ACC112 (cell line): Measurements from ENCODE around the gene FAM124A.

ENCODE experiments used
- H2AFZ ChIP-seq: fragments of 200-600 bp; sonication (generic); one replicate; pipeline ENCODE4 v1.6.0; 2017; ENCODE audit warnings: antibody characterized with exemption, low read length; ENCODE audit not compliant: unreplicated experiment
- H3K27ac ChIP-seq: fragments of 200-600 bp; sonication (generic); 2 replicates; pipeline ENCODE4 v1.5.1; 2014; ENCODE audit warnings: low read depth, mild to moderate bottlenecking, antibody characterized with exemption, low read length, moderate library complexity
- H3K27me3 ChIP-seq: fragments of 200-600 bp; sonication (generic); 2 replicates; pipeline ENCODE4 v1.6.1; 2014; ENCODE audit warnings: mild to moderate bottlenecking, antibody characterized with exemption, low read length, moderate library complexity, mixed read lengths; ENCODE audit not compliant: insufficient read depth
- H3K36me3 ChIP-seq: fragments of 200-600 bp; sonication (generic); 2 replicates; pipeline ENCODE4 v1.6.1; 2016; ENCODE audit warnings: mild to moderate bottlenecking, antibody characterized with exemption, low read length, moderate library complexity, mixed read lengths; ENCODE audit not compliant: insufficient read depth
- H3K4me1 ChIP-seq: fragments of 200-600 bp; sonication (generic); one replicate; pipeline ENCODE4 v1.6.1; 2016; ENCODE audit warnings: low read length, mixed read lengths; ENCODE audit not compliant: insufficient read depth, unreplicated experiment, control insufficient read depth
- H3K4me3 ChIP-seq: fragments of 200-600 bp; sonication (generic); 2 replicates; pipeline ENCODE4 v1.5.1; 2014; ENCODE audit warnings: mild to moderate bottlenecking, low read depth, low read length
- H3K79me2 ChIP-seq: fragments of 200-600 bp; sonication (generic); one replicate; pipeline ENCODE4 v1.6.0; 2016; ENCODE audit warnings: low read length; ENCODE audit not compliant: control insufficient read depth, unreplicated experiment, insufficient read depth

FAM124A gene

GRCh38 chr13:51241720-51242119, 19.5 kb downstream of the FAM124A start:
- Histone ChIP-seq H2AFZ (no peak overlapping the region), H3K27ac (peak overlapping the region; percentile 85), H3K4me3 (no peak overlapping the region), H3K4me1 (peaks cover 13% of the 10 kb centered on the region), H3K27me3 (no peaks in the 10 kb centered on the region), H3K79me2 (no peaks in the 10 kb centered on the region), H3K36me3 (no peaks in the 10 kb centered on the region)

- peaks cover 13% of the 10 kb centered on the region for H3K4me1 ChIP-seq
- H2AFZ ChIP-seq, result no peak overlapping the region
- no peaks in the 10 kb centered on the region for H3K36me3 ChIP-seq
- no peak overlapping the region for H3K27ac ChIP-seq
- no peak overlapping the region for H3K4me3 ChIP-seq
- no peaks in the 10 kb centered on the region for H3K79me2 ChIP-seq
- no peaks in the 10 kb centered on the region for H3K27me3 ChIP-seq
These were observed 21.0 kb downstream of the FAM124A start for GRCh38 chr13:51243227-51243626.

- Histone ChIP-seq H3K27me3 (no peaks in the 10 kb centered on the region), H3K4me1 (peaks cover 13% of the 10 kb centered on the region), H3K4me3 (no peak overlapping the region), H3K79me2 (no peaks in the 10 kb centered on the region), H3K36me3 (no peaks in the 10 kb centered on the region), H2AFZ (no peak overlapping the region), H3K27ac (no peak overlapping the region)
These were observed 21.6 kb downstream of the FAM124A start for GRCh38 chr13:51243832-51244231.

GRCh38 chr13:51244637-51245405, 22.6 kb downstream of the FAM124A start:
- Histone ChIP-seq H3K4me1 (peaks cover 13% of the 10 kb centered on the region), H3K4me3 (no peak overlapping the region), H3K36me3 (no peaks in the 10 kb centered on the region), H2AFZ (no peak overlapping the region), H3K27me3 (no peaks in the 10 kb centered on the region), H3K27ac (no peak overlapping the region), H3K79me2 (no peaks in the 10 kb centered on the region)

GRCh38 chr13:51245583-51245982, 23.4 kb downstream of the FAM124A start:
- no peak overlapping the region for H3K27ac ChIP-seq
- no peaks in the 10 kb centered on the region for H3K27me3 ChIP-seq
- no peaks in the 10 kb centered on the region for H3K36me3 ChIP-seq
- no peak overlapping the region for H2AFZ ChIP-seq
- H3K79me2 ChIP-seq, result no peaks in the 10 kb centered on the region
- H3K4me1 ChIP-seq, result peaks cover 10% of the 10 kb centered on the region
- no peak overlapping the region for H3K4me3 ChIP-seq

GRCh38 chr13:51246025-51246417, 23.8 kb downstream of the FAM124A start:
- Histone ChIP-seq H3K79me2 (no peaks in the 10 kb centered on the region), H3K36me3 (no peaks in the 10 kb centered on the region), H3K27me3 (no peaks in the 10 kb centered on the region), H3K4me3 (no peak overlapping the region), H2AFZ (no peak overlapping the region), H3K4me1 (peaks cover 6% of the 10 kb centered on the region), H3K27ac (no peak overlapping the region)

- no peaks in the 10 kb centered on the region for H3K4me1 ChIP-seq
These were observed 24.4 kb downstream of the FAM124A start for GRCh38 chr13:51246418-51247277.

GRCh38 chr13:51249255-51249654, 27.1 kb downstream of the FAM124A start:
- Histone ChIP-seq H3K4me3 (no peak overlapping the region), H3K27me3 (no peaks in the 10 kb centered on the region), H2AFZ (no peak overlapping the region), H3K36me3 (no peaks in the 10 kb centered on the region), H3K79me2 (no peaks in the 10 kb centered on the region), H3K4me1 (no peaks in the 10 kb centered on the region), H3K27ac (no peak overlapping the region)

More at GRCh38 chr13:51246418-51247277, 24.4 kb downstream of the FAM124A start:
- no peak overlapping the region for H3K4me3 ChIP-seq
- no peaks in the 10 kb centered on the region for H3K27me3 ChIP-seq
- no peaks in the 10 kb centered on the region for H3K36me3 ChIP-seq
- H3K79me2 ChIP-seq, result no peaks in the 10 kb centered on the region
- H3K27ac ChIP-seq, result no peak overlapping the region
- no peak overlapping the region for H2AFZ ChIP-seq

- no peaks in the 10 kb centered on the region for H3K27me3 ChIP-seq
- H3K4me1 ChIP-seq, result no peaks in the 10 kb centered on the region
- H3K36me3 ChIP-seq, result no peaks in the 10 kb centered on the region
- no peak overlapping the region for H2AFZ ChIP-seq
- H3K4me3 ChIP-seq, result no peak overlapping the region
- no peak overlapping the region for H3K27ac ChIP-seq
- H3K79me2 ChIP-seq, result no peaks in the 10 kb centered on the region
These were observed 27.9 kb downstream of the FAM124A start for GRCh38 chr13:51249770-51250741.

GRCh38 chr13:51251480-51251879, 29.3 kb downstream of the FAM124A start:
- Histone ChIP-seq H2AFZ (no peak overlapping the region), H3K27me3 (no peaks in the 10 kb centered on the region), H3K36me3 (no peaks in the 10 kb centered on the region), H3K4me3 (no peak overlapping the region), H3K27ac (no peak overlapping the region), H3K79me2 (no peaks in the 10 kb centered on the region), H3K4me1 (no peaks in the 10 kb centered on the region)
